Caki2 (cell line): ENCODE data around the gene TMEM170B. TPM values are rescaled to one million over a fixed set of nuclear protein-coding genes. Genes with fewer than 3 reads are reported as not detected.

Experiments used
- DNase-seq: peaks from one replicate; pipeline ENCODE4 v3.0.0-alpha.2; 2015; ENCODE audit warnings: low read depth
- in situ Hi-C: cut with HindIII; loops from 2 replicates; pipeline ENCODE4 v1.10.0; 2016; ENCODE audit warnings: low sequenced_read_pairs, low pct_unique_long_range_greater_than_20kb, mixed read lengths
- total RNA-seq: library from RNA; depleted of rRNA; stranded (reverse); fragments of >200 nt; shearing (Covaris generic); gene quantifications from 2 replicates; pipeline ENCODE4 v1.2.3, GENCODE V29; 2014; ENCODE audit warnings: low replicate concordance

TMEM170B gene
- total RNA-seq, 1 experiment from 2014 or later = 0.95 TPM

DNA sequence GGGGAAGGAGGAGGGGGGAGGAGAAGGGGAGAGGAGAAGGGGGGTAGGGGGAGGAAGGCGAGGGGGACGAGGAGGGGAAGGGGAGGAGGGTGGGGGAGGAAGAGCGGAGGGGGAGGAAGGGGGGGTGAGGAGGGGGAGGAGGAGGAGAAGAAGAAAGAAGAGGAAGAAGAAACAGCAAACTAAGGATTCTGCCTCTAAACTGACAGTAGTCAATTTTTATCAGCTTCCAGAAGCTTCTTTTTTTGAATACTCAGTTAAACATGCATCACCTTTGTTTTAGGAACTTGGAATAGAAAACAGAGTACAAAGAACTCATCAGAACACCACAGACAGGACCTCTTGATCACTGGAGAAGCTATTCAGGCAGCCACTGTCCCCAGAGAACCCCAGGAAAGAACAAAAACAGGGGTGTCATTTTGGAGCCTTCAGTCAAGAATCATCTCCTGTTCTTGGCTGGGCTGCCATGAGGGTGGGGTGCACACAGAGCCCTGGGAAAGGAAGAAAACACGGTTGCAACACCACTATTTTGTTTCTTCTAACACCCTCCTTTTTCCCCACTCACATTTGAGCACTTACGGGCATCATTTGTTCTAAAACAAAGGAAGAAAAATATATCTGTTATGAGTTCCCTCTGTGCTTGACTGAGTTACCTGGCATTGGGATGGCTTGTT lies 67.4 kb downstream of the TMEM170B start:
- in situ Hi-C loops = no loop called here
- DNase-seq = no peak

DNA sequence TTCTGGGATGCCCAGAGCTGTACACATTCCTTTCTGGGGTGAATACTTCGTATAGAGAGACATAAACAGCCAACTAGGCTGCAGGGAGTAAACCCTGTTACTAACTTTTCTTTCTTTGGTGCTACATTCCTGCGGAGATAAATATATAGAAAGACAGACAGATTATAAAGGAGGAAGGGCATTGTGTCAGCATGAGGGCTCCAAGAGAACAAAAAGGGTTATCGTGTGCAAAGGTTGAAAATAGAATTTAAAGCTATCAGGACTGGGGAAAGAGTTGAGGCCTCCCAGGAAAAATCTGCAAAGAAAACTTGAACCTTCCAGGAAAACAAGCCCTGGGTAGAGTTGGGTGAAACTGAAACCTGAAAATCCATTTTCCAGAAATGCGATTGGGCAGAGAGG lies 68.0 kb downstream of the TMEM170B start:
- DNase-seq = no peak
- in situ Hi-C loops = no loop called here

DNA sequence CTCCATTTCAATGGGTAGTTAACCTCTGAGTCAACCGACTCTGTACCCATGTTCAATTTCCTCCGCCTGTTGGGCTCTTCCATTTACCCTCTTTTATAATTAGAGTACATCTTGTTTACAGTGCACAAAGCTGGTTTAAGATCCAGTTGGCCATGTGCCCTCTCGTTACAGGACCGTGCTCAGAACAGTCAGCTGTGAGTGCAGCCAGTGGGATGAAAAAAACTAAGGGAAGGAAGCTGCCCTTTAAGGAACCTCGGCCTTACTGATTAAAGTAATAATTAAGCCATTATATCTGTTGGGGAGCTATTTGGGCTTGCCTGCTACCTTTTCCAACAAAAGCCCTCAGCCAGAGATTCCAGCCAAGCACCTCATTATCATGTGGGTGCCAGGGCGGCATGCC lies 68.8 kb downstream of the TMEM170B start:
- in situ Hi-C loops = no loop called here
- no peak for DNase-seq

DNA sequence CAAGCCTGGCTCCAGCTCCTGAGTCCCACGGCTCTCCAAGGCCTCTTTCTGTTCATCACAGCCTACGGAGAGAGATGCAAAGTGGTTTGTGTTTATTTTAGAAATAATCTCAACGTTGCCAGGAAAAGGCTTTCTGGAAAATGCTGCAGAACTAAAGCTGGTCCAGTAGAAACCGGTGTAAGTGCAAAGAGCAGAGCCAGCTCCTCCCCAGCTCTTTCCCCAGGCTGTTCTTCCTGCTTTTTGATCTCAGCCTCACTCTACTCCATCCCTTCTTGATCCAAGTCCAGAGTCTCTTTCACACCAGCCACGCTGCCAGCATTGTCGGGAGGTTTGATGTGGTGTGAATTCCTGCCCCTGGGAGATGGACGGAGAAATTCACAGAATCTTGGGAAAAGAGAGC lies 69.8 kb downstream of the TMEM170B start:
- no peak for DNase-seq

DNA sequence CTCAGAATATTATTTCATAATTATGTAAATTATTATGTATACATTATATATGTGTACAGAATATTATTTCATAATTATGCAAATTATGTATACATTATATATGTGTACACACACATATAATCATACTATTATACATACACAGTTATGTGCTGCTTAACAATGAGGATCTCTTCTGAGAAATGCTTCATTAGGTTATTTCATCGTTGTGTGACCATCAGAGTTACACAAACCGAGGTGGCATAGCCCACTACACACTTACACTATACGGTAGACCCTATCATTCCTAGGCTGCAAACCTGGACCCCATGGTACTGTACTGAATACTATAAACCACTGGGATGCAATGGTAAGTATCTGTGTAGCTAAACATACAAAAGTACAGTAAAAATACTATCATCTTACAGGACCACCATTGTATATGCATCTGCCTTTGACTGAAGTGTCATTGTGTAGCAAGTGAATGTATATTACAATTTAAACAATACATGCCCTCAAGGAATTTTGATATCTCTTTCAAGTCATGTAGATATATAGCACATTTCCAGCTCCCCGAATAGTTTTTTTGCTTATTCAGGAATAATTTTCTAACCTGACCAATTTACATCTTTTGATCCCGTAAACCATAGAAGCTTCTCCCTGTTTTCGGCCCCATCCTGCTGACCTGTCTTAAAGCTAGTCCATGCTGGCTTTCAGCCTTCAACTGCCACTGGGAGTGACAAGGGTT lies 71.2 kb downstream of the TMEM170B start:
- in situ Hi-C loops = no loop called here
- DNase-seq = no peak

More for the DNA sequence above, 69.8 kb downstream of the TMEM170B start:
- in situ Hi-C loops = no loop called here

DNA sequence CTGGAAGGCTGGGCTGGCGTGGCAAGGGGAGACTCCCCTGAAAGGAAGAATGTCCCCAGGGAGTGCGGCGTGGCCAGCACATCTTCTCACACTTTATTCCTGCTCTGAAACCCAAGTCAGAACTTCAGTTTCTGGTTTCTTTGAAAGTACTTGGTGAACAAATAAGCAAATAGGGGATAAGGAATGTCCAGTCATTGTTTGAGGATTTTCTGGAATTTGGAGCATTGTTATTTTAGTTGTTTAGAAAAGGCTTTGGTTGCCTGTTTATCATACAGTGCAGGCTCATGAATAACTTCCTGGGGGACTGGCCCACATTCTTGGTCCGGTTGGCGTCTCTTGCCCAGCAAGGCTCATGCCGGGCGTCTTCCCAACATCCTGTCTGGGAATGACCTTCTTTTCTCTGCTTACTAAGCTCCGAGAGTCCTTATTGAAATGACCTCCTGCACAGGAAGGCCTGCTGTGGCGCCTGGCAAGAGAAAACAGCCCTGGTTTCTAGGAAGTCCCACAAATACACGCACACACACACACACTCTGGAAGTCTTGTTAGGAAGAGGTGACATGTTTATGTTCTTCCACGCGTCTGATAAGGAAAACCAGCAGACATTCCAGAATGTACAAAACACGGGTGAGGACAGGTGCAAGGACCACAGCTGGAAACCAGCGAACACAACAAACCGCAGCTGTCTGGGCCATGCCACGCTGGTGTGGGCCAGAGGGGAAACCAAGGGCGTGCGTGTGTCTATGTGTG lies 71.9 kb downstream of the TMEM170B start:
- peak; percentile 85 for DNase-seq
- in situ Hi-C loops = no loop called here

DNA sequence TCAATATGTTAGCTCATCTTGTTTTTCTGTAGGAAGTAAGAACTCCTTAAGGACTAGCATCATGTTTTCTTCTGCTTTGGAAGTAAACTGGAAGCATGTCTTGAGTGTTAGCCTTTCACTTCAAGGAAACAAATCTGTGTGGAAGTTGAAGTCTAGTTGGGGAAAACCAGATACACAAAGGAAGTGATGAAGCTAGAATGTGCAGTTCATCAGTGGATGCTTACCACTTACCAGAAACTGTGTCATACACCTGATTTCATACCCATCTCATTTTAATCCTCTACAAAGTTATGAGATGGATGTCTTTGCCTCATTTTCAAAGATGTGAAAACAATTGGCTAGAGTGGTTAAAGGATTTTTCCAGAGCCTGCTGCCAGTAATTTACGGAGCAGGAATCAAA lies 75.8 kb downstream of the TMEM170B start:
- in situ Hi-C loops = no loop called here
- no peak for DNase-seq

DNA sequence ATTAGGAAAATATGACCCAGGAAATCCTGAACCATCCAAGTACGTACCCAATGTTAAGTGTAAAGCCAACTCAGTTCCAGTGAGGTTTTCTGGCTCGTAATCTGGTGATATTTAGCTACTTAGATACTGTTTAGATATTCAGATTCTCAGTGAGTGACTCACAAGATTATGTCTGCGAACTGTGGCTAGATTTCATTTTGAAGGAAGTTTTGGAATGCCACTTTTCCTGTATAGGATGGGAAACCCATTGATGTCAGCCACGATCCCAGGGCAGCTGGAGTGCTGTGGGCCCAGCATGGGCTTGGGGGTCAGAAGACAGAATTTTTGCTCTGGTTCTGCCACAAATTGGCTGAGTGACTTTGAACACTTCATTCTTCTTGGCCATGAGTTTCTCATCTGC lies 76.3 kb downstream of the TMEM170B start:
- peak; percentile 52 for DNase-seq
- in situ Hi-C loops = no loop called here

DNA sequence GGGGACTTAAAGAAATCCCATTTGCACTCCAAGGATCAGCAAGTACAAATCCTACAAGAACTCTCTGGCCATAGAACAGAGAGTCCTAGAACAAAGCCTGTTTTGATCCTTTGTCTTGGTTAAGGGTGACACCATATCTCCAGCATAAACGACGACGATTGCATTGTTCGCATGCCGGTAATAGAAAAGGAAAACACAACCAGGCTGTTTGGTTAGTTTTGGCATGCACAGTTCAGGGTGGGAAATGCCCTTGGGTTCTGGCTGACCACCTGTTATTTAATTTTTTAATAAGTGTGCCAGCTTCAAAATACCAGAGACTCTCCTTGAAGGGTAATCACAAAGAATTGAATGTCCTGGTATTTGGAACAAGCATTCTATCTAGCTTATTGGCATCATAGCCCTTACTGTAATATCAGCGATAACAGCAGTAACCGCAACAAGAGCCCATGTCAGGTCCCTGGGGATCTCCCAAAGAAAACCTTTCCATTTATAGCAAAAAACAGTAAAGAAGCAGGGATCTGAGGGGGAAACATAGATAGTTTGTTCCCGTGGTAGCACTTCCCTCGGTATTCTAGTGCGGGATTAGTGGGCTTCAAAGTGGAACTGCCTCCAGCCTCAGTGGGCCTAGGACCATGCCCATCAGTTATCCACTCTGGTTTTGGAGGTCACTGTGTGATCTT lies 77.1 kb downstream of the TMEM170B start:
- no peak for DNase-seq
- in situ Hi-C loops = no loop called here

DNA sequence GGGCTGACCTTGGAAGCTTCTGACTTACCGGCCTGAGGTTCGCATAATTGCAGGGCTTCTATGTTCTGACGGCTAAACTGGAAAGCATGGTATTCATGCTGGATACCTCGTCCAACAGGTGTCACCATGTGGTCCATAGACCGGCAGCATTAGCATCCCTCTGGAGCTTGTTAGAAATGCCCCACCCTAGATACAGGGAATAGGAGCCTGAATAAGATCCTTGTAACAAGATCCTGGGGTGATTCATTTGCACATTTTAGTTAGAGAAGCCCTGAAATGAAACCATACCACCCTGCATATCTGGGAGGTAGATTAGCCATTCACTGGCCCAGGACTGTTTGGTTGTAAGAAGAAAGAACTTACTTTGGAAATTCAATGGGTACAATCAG lies 77.7 kb downstream of the TMEM170B start:
- DNase-seq = no peak
- in situ Hi-C loops = no loop called here

DNA sequence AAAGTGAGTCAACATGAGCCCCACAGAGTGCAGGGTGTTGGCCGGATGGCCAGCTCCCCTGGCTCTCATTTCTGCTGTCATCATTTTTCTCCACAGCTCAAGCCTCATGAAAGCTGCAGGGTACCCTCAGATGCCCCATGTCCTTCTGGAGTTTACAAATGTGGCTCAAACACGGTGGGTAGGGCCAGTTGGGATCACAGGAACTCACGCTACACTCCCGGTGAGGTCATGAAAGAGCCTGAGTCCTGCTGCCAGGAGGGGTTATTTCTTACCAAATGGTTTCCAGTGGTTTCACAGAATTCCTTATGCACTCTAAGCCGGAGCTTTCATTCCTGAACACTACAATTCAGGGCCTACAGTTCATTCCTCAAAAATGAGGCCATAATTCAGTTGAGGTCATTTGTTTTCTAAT lies 78.7 kb downstream of the TMEM170B start:
- no peak for DNase-seq
- in situ Hi-C loops = no loop called here

DNA sequence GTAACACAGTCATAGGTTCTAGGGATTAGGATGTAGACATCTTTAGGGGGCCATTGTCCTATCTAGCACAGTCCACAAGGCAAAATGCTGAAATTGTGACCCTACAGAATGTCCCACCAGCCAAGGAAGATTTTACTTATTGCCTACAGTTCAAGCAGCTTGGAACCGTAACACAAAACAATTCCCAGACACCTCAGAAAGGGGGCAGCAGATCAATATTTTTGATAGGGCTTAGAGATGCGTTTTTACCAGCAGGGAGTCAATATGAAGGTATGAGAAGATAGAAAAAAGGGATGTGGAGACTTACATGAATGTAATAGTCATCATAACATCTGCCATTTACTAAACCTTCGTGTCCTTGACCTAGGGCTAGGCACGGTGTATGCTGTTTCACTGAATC lies 81.0 kb downstream of the TMEM170B start:
- DNase-seq = peak; percentile 40
- in situ Hi-C loops = no loop called here

DNA sequence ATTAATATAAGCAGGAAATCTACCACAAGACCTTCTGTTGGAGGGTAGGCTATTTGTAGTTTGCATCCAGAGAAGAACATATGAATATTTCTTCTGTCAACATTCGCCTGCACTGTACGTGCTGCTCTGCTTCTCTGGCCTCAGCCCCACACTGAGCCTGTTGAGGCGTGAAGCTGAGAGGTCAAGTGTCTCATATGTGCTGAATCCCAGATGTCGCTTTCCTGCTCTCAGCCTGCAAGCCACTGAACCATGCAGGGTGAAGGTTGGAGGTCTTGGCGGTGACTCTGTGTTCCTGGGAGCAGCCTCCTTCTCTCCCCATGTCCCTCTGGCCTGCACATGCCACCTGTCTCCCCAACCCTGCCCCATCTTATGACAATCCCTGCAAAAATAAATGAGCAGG lies 83.6 kb downstream of the TMEM170B start:
- in situ Hi-C loops = no loop called here
- DNase-seq = peak; percentile 94

DNA sequence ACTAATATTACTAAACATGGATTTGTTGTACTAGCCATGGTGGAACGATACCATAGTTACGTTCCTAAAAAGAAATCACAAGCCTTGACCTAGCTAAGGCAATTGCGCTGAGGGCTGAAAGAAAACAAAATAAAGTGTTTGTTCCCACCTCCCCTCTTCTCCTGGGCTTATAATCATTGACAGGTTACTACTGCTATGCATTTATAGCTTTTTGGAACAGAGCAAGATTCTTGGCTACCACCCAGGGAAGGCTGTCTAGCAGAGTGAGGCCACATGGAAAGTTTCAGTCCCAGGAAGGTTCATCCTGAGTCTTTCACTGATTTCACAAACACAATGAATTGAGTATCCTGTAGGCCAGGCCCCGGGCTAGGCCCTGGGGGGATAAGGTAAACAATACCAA lies 84.6 kb downstream of the TMEM170B start:
- DNase-seq = peak; percentile 33
- in situ Hi-C loops = no loop called here

DNA sequence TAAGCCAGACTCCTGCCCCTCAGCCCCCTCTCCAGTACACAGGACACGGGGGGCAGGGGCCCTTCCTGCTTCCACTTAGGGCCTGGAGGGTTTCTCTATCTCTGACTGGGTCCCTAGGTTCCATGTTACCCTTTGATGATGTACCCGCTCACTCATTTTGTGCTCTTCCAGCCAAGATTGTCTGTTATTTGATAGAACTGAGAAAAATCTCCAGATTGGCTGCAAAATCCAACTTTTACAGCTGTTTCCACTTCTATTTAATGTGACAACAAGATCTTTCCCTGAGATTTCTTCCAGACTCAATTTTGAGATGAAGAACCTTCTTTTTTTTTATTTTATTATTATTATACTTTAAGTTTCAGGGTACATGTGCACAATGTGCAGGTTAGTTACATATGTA lies 85.7 kb downstream of the TMEM170B start:
- in situ Hi-C loops = no loop called here
- DNase-seq = no peak

DNA sequence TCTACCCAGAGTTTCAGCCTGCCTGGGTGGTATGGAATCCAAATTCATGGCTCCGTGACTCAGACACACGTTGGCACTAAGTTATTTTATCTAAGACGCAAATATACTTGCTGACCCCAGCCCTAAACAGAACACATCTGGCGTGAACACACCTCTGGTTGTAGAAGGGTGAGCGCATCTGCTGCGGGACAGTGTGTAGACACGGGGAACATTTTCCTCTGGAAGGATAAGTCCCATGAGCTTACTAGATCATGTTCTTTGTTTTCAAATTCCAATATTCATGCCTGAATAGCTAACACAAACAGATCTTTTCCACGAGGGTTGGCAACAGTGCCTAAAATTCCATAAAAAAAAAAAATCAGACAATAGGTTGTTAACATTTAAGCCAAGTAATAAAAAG lies 87.8 kb downstream of the TMEM170B start:
- DNase-seq = peak; percentile 48
- in situ Hi-C loops = no loop called here

DNA sequence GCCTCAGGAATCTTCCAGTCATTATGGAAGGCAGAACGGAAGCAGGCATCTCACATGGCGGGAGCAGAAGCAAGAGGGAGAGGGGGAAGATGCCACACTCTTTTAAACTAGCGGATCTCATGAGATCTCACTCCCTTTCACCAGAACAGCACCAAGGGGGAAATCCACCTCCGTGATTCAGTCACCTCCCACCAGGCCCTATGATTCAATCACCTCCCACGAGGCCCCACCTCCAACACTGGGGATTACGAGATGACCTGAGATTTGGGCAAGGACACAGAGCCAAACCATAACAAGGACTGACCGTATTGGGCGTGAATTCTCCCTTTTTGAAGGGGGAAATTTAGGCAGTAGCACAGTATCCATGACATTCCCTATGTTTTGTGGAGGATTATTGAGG lies 88.8 kb downstream of the TMEM170B start:
- in situ Hi-C loops = no loop called here
- no peak for DNase-seq

DNA sequence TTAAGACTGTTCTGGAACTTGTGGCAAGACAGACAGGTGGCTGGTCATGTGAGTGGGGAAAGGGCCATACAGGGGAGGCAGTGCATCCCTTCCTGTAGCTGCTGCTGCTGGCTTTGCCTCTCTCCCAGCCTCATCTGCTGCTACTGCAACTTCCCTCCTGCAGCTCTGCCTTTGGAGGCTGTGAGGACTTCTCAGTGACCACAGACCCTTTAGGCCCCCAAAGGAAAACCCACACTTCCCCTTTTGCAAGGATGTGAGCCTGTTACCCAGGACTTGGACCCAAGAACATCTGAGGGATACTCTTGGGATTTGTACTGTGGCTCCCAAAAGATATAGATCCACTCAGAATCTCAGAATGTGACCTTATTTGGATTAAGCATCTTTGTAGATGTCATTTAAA lies 91.0 kb downstream of the TMEM170B start:
- in situ Hi-C loops = no loop called here
- DNase-seq = no peak

DNA sequence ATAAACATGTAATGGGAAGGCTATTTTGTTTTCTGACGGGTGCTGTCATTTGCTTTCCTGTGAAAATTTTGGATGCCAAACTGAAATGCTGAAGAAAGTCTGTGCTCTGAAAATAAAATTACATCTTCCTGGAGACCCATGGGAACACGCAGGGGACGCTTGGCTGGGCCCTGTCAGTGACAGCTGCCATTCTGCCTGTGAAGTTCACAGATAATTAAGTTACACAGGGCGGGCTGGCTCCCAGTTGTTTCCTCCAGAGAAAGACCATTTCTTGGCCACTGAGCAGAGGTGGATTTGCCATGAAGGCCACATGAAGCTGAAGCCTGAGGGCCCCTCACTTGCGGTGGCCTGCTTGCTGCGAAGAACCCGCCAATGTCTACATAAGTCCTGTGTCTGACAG lies 93.5 kb downstream of the TMEM170B start:
- in situ Hi-C loops = no loop called here
- DNase-seq = no peak
